Fibroblast of skin of right biceps (primary cell): ENCODE measurements around the gene MTA3.

Experiments used
- DNase-seq: peaks from one replicate; pipeline ENCODE4 v3.0.0-alpha.2; 2013

Gene MTA3

DNA sequence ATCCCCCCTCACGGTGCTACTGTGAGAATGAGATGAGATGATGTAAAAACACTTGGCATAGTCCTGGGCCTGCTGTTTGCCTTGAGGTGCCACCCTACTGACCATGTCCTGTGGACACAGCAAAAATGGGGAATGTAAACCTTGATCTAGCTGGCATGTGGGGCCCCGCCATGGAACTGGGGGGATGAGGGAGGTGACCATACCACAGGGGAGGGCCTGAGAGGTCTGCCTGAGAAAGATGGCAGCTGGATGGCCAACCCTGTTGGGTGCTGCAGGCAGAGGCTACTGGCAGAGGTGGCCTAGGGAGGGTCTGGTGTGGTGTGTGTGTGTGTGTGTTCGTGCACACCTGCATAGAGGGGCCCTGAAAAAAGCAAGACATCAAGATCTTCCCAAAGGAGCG, 223.2 kb downstream of the MTA3 start:
- DNase-seq: no peak

DNA sequence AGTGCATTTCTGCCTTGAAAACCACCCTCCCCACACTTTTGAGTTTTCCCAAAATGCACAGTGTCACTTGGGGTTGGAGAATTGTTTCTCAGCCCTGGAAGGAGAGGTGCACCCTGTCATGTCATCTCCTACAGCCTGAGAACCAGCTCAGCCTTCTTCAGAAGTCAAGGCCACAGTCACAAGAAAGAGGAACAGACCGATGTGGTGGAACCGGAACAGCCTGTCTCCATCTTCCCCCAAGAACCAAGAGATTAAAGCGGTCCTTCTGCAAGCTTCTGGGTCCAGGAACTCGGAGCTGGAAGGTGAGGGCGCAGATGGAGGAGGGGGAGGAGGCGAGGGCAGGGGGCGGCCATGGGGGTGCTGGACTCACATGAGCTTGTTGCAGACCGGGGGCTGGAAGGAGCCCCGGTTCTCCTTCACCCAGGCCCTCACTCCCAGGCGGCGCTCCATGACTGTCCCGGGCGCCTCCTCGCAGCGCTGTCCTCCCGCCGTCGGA, 223.7 kb downstream of the MTA3 start:
- no peak for DNase-seq

DNA sequence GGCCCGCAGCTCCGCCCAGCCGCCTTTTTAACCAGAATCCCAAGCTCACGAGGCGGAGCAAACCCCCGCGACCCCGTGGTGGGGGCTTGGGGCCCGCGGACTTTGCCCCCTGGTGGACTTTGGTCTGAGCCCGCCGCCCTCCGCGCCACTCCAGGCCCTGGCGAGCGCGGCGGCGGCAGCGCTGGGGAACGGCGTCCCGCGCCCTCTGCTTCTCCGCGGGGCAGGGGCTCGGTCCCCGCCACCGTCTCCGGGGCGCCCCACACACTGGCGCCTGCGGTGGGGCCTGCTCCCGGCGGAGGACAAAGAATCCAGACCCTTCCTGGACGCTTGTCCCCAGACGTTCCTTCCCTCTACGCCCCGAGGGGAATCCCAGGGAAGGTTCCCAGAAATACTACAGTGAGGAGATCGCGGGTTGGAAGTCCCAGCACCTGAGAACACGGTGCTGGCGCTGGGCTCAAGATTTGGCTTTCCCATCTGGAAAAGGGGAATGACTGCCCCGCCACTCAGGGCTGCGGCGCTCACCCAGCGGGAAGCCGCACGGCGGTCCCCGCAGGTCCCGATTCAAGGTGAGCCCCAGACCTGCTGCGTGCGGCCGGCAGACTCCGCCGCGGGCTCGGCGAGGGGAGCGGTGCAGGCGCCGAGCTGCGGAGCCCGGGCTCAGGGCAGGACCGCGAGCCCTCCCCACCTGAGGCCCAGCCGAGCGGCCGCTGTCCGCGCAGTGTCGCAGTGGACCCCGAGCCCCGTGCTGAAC, 224.3 kb downstream of the MTA3 start, which contains the start of gene HAAO:
HAAO (minus strand) TSS at position 1 of the 751 bp plus-strand sequence. CDS start 47 bp downstream, outside the sequence.
- DNase-seq: peak; percentile 23

DNA sequence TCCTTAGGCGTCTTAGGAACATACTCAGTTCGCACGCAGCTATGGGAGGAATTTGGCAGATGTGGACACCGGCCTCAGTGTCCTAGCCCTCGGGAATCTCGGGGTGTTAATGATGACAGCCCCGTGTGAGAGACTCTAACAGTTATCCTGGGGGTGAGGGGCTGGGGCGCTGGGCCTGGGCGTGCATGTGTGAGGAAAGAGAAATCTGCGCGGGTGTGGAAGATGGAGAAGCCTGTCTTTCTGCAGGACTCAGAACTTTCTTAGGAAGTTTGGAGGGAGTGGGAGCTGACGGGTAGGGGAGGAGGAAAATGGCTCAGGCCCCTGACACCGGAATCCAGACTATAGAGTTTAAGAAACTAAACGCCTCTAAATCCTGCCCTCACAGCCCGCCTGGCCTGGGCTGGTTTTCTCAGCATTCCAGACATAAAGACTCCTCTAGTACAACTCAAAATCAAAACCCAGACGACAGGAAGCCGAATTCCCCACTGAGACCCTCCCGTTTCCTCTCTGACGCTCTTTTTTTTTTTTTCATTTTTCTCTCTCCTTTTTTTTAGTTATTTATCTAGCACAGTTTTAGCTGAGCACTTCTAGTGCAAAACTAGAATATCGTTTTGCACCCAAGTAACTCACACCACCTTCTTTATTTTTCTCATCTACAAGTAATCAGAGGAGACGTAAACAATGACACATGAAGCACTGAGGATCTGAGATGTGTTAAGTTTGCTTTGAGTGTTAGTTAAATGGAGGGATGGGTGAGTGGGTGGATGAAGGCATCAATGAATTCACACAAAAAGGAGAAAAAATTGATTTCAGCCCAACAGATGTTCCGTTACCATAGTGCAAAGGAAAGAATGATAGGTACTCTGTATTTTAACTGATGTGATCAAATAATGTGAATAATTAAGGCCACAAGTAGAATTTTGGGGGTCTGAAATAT, 225.2 kb downstream of the MTA3 start:
- peak; percentile 47 for DNase-seq

DNA sequence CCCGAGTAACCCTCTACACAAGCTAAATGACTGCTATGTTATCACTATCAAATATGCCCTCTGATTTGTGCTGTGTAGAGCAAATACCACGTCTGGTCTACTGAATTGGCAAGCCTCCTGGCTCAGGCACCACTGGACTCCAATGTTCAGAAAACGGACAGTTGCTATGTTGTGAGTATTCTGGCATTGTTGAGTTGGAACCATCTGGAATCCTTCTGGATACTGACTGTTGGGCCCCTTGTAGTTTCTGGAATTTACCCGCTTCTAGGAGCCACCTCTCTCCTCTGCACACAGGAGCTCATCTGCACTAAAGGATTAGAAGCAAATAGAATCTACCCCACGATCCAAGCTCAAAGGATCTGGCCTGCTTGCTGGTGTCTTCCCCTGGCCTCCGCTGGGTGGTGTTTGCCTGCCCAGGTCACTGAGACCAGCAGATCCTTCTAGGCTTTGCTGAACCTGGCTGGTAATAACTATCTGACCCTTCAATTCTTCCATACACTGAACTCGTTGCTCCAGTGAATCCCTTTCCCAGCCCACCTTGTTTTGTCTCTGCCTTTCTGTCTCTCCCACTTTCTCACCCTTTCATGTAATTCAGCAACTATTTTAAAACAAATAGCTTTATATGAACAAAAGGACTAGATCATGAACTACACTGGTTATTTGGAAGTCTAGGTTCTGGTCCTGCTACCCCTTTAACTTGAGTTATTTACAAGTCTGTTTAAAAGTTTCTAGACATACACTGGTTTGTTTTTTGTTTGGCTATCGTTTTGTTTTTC, 226.0 kb downstream of the MTA3 start:
- peak; percentile 24 for DNase-seq

DNA sequence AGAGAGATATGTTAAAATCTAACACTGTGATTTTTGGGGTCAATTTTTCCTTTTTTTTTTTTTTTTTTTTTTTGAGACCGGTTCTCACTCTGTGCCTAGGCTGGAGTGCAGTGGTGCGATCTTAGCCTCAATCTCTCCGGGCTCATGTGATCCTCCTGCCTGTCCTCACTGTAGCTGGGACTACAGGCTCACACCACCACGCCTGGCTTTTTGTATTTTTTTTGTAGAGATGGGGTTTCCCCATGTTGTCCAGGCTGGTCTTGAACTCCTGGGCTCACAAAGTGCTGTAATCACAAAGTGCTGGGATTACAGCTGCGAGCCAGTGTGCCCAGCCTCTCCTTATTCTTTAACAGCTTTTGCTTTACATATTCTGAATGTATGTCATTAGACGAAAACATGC, 226.8 kb downstream of the MTA3 start:
- DNase-seq: no peak

DNA sequence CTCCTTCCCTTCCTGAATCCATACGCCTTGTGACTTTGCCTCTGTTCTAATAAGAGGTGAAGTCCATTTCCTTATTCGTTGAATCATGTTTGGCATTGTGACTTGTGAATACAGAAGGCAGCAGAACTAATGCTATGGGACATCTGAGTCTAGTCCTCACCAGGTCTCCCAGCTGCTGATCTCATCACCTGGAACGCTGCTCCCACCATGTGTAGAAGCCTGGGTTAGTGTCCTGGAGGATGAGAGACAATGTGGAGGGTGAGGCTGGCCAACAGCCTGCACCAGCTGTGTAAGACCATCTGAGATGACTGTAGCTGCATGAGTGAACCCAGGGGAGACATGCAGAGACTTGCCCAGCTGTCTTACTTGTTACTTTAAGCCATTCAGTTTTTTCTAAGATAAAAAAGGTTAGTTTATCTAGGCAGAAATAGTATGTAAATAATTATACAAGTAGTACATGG, 227.4 kb downstream of the MTA3 start:
- DNase-seq: no peak

DNA sequence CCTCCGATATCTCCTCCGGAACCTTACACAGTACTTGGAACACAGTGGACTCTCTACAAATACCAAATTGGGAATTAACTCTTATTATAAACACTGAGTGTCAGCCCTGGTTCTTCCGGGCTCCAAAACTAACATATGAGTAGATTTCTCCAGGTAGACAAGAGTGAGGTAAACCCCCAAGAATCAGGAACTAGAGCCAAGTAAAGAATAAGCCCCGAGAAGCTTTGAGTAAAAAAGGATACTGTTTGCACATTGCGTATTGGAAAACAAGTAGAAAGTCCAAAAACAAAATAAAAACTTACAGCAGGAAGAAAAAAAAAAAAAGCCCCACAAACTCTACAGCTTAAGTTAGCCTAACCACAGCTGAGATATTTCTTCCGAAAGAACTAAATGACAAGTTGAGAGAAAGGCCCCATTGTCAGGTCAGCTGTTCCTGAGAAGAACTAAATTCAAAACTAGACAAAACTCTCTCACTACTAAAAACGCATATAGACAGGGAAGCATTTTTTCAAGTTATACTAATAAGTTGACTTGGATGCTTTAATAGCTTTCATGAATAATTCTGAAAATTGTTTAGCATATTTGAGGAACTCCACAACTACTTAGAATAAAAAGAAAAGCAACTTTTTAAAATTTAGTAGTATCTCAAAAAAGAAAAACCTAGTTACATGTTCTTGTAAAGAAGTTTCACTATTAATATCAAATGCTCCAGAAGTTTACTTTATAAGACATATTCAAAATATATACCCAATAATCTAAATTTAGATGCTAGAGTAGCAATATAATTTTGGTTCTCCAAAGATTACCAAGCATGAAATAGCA, 228.2 kb downstream of the MTA3 start:
- no peak for DNase-seq

DNA sequence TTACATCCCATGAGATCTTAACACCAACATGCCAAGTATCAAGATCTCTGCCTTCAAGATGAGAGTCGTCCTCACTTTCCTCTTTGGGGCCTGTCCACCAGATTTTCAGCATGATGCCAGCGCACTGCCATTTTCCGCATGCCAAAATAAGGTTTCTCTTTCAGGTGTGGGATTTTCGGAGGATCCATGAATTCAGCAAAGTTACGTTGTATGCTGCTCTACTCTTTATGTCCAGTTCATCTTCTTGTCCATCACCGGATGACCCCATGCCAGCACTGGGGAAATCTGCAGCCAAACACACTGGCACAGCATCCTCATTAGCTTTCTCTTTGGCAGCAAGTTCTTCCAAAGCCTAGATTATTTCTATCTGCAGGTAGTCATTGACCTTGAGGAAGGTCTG, 228.8 kb downstream of the MTA3 start:
- no peak for DNase-seq

DNA sequence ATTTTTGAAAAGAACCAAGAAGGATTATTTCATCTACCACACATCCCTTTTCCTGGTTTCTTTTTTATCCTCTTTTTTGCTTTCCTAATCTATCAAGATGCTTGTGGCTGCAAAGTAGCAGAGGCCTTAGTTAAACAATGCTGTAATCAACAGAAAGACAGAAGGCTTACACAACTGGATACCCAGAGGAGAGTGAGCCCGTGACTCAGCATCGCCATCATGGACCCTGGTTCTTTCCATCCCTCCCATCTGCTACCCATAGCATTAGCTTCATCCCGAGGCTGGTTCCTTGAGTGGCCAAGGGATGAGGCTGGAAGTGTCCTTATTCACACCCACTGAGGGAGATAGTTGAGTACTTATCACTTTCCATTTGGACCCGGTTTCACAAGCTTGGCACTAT, 231.4 kb downstream of the MTA3 start:
- no peak for DNase-seq

DNA sequence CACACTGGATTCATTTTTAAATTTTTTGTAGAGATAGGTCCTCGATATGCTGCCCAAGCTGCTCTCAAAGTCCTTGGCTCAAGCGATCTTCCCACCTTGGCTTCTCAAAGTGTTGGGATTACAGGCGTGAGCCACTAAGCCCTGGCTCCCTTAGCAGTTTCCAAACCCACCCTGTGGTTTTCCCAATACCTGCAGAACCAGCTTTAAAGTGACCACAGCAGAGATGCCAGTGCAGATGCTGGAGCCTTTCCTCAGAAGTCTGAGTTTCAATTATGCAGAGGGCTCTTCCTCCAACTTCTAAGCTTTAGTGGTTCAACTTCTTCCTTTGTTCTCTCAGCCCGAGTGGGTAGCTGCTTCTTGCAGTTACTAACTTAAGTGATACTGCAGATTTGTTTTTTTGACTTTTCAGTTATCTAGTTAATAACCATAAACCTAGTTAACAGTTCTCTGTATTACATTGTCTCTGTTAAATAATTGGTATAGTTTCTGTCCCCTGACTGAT, 232.1 kb downstream of the MTA3 start:
- DNase-seq: no peak

DNA sequence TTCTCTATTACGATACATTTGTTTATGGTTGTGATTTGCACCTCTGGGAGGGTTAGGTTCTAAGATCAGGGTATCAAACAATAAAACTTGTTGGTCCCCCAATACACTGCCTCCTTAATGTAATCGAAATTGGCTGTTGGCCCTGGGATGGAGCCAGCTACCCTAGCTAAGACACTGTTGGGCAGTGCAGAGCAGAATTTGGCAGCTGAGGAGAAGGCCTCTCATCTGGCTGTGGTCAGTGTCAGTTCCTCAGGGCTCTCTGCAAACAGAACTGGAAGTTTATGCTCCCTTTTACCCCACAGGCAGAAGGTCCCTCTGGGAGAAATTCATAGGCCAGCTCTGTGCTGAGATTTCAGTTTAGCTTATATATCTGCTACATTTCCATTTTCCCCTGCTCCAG, 232.5 kb downstream of the MTA3 start:
- no peak for DNase-seq

DNA sequence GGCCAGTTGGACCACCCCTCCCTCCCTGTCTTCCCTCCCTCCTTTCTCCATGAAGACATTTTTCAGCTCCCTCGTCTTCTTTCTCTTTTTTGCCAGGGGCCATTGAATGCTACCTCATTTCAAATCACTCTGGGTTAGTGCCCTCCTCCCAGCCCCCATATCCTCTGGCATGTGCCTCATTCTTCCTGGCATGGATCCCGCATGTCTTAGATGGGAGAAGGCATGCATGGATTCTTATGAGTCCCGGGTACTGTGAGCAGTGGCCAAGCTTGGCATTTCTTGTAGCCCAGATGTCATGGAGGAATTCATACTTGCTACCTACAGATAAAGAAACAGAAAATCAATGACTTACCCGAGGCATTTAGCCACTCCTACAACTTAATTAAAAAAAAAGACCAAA, 232.9 kb downstream of the MTA3 start:
- DNase-seq: no peak

DNA sequence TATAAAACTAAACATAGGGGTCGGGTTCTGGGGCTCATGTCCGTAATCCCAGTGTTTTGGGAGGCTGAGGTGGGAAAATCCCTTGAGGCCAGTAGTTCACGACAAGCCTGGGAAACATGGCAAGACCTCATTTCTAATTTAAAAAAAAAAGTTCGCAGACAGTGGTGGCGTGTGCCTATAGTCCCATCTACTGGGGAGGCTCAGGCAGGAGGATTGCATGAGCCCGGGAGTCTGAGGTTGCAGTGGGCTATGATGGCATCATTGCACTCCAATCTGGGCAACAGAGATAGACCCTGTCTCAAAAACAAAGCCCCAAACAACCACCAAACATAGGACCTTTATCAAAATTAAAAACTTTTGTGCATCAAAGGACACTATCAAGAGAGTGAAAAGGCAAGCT, 233.7 kb downstream of the MTA3 start:
- DNase-seq: no peak

DNA sequence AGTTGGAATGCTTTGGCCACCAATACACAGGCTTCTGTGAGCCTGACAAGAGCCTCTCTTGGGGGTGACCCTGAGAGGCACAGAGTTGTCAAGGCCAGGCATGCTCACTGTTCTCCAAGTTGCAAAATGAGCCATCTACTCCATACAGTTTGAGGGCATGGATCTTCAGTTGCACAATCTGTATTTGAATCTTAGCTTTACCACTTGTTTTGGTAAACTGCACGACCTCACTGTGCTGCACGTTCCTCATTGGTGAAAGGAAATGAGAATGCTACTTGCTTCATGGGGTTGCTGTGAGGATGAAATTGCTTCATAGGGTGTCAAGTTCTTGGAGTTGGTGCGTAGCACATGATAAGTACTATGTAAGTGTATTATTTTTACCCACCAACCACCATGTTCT, 235.9 kb downstream of the MTA3 start:
- no peak for DNase-seq

DNA sequence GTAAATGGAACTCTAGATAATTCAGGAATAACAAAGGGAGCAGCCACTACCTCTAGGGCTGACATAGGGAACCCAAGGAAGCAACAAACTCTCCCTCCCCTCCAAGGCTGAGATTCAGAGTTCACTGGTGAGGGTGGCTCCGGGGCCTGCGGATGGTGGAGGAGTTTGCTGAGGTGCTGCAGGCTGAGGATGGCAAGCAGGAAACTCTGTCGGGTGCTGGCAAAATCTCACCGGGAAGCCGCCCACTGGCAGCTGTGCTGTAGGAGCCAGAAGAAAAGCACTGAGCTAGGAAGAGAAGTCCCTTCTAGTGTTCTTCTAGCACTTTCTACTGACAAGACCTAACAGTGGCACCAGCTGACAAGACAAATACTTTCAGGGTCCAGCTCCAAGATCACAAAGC, 236.5 kb downstream of the MTA3 start:
- DNase-seq: no peak
